Ovary (tissue), 9 donors: Measurements from ENCODE around the gene MED8. TPM values are rescaled to one million over a fixed set of nuclear protein-coding genes. Genes with fewer than 3 reads are reported as not detected.

Experiments used
- DNase-seq, 5 donors: peaks; one replicate each; pipeline ENCODE4 v3.0.0-alpha.2; 2019 to 2020
- H3K27ac ChIP-seq, 2 donors: fragments of 200-600 bp; one replicate each; pipeline versions ENCODE4 v1.5.1 to v1.8.0; 2019 to 2022
- H3K27me3 ChIP-seq: fragments of 200-600 bp; one replicate; pipeline ENCODE4 v1.8.0; 2022
- H3K36me3 ChIP-seq: fragments of 200-600 bp; sonication (generic); one replicate; pipeline ENCODE4 v1.5.1; 2019
- H3K4me1 ChIP-seq: one replicate; pipeline ENCODE4 v1.8.1; 2013; ENCODE audit warnings: mild to moderate bottlenecking, moderate library complexity; ENCODE audit not compliant: insufficient read depth
- H3K4me3 ChIP-seq: fragments of 200-600 bp; sonication (generic); one replicate; pipeline ENCODE4 v1.5.1; 2017
- H3K9me3 ChIP-seq, 2 donors: fragments of 200-600 bp in 1 of 2; sonication (generic) in 1 of 2; one replicate each; pipeline versions ENCODE4 v1.5.1 to v1.8.1; 2013 to 2019; ENCODE audit warnings: mild to moderate bottlenecking in 1 of 2, moderate library complexity in 1 of 2
- EP300 ChIP-seq: sonication (generic); formaldehyde crosslinking; IDR thresholded peaks from one replicate; pipeline ENCODE4 v1.6.1; 2017; ENCODE audit warnings: antibody characterized with exemption
- POLR2A ChIP-seq: fragments of 450-650 bp; IDR thresholded peaks from one replicate; pipeline ENCODE4 v1.6.1; 2017; ENCODE audit warnings: antibody characterized with exemption, mild to moderate bottlenecking, moderate library complexity
- WGBS, 3 donors: extraction: QIAGEN DNeasy Blood & Tissue Kit in 1 of 3; methylation state at CpG; one replicate each; pipeline versions ENCODE4 v1.1.5 to v1.1.7; 2013 to 2017; 5-methylcytosine and 5-hydroxymethylcytosine counted together
- intact Hi-C, 4 donors: fragments of 100-400 bp; cut with DNase I; formaldehyde crosslinking; loops; one replicate each; pipeline versions ENCODE4 v1.11.0 to v1.15.1; 2022 to 2023
- polyA plus RNA-seq, 2 donors: library from polyadenylated mRNA; stranded (reverse); fragments of 200-250 nt in 1 of 2; fragments of 350-450 nt in 1 of 2; fragmentation: Illumina TruSeq in 1 of 2; extraction: RNeasy Lipid Tissue Mini Kit (QIAGEN cat#74804) in 1 of 2; gene quantifications; one replicate each; pipeline ENCODE4 v1.2.3, GENCODE V29; 2013 to 2014
- total RNA-seq, 7 donors: library from RNA; depleted of rRNA in 2 of 7; stranded (reverse); fragments of >200 nt in 2 of 7; fragmentation: NEBNext Ultra II Directional in 3 of 7; extraction: Animal tissue kit (Norgen Biotek cat#: 25700) in 3 of 7; gene quantifications; one replicate each; pipeline versions ENCODE4 v1.1.0 to v1.2.4, GENCODE V29; 2016 to 2023
- TF ChIP-seq, protein P1 (sequence below), 3 donors: fragments of 450-650 bp in 2 of 3; fragments of 200-600 bp in 1 of 3; IDR thresholded peaks; one replicate each; pipeline versions ENCODE4 v1.5.1 to v1.8.0; 2016 to 2022; ENCODE audit warnings: antibody characterized with exemption in 3 of 3, mild to moderate bottlenecking in 1 of 3
- donor health status: DM: no; HTN: no; CAD: no; lungs with moderate emphysema.
- donor health status: DM: no; HTN: no; CAD: no.
- donor health status: Bipolar disorder and iron deficiency.
- donor health status: DM: yes; HTN: yes; CAD: no.
- donor health status: DM: no; HTN: no; CAD: no.
- donor health status: DM: yes; HTN: yes; CAD: no.

MED8 gene
- total and polyA plus RNA-seq, 9 donors: 13.7 to 40.0 (median 26.0) TPM

GRCh38 chr1:43437031-43437973 lies 47.7 kb upstream of the MED8 start:
- Histone ChIP-seq H3K27me3 (no peaks in the 10 kb centered on the region), H3K4me1 (peaks cover 13% of the 10 kb centered on the region), H3K36me3 (no peaks in the 10 kb centered on the region), H3K27ac (no peak overlapping the region), H3K4me3 (no peak overlapping the region), H3K9me3 (no peaks in the 10 kb centered on the region)
- intact Hi-C loops: no loop called here
- peak in 2 of 5 donors; percentile 11 to 17 for DNase-seq
- WGBS, 3 donors: 87 to 95% (median 91%) methylated on average over 20 of the region's 20 CpGs
- TF ChIP-seq POLR2A: no peak
- TF ChIP-seq, protein P1, sequence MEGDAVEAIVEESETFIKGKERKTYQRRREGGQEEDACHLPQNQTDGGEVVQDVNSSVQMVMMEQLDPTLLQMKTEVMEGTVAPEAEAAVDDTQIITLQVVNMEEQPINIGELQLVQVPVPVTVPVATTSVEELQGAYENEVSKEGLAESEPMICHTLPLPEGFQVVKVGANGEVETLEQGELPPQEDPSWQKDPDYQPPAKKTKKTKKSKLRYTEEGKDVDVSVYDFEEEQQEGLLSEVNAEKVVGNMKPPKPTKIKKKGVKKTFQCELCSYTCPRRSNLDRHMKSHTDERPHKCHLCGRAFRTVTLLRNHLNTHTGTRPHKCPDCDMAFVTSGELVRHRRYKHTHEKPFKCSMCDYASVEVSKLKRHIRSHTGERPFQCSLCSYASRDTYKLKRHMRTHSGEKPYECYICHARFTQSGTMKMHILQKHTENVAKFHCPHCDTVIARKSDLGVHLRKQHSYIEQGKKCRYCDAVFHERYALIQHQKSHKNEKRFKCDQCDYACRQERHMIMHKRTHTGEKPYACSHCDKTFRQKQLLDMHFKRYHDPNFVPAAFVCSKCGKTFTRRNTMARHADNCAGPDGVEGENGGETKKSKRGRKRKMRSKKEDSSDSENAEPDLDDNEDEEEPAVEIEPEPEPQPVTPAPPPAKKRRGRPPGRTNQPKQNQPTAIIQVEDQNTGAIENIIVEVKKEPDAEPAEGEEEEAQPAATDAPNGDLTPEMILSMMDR (IDR thresholded peaks at IDR 0.05): no peak
- TF ChIP-seq EP300: no peak

- Histone ChIP-seq H3K27me3 (no peaks in the 10 kb centered on the region), H3K4me1 (peaks cover 13% of the 10 kb centered on the region), H3K4me3 (no peak overlapping the region), H3K36me3 (no peaks in the 10 kb centered on the region), H3K27ac (peak overlapping the region in 1 of 2 donors; percentile 55), H3K9me3 (no peaks in the 10 kb centered on the region)
- intact Hi-C loops: no loop called here
- TF ChIP-seq POLR2A (no peak), EP300 (no peak)
- TF ChIP-seq, protein P1 (IDR thresholded peaks at IDR 0.05): no peak
- DNase-seq: no peak
- 56 to 75% (median 60%) methylated on average over 3 of the region's 3 CpGs for WGBS, 3 donors
Observed at GRCh38 chr1:43436371-43436770, 46.8 kb upstream of the MED8 start.

DNA sequence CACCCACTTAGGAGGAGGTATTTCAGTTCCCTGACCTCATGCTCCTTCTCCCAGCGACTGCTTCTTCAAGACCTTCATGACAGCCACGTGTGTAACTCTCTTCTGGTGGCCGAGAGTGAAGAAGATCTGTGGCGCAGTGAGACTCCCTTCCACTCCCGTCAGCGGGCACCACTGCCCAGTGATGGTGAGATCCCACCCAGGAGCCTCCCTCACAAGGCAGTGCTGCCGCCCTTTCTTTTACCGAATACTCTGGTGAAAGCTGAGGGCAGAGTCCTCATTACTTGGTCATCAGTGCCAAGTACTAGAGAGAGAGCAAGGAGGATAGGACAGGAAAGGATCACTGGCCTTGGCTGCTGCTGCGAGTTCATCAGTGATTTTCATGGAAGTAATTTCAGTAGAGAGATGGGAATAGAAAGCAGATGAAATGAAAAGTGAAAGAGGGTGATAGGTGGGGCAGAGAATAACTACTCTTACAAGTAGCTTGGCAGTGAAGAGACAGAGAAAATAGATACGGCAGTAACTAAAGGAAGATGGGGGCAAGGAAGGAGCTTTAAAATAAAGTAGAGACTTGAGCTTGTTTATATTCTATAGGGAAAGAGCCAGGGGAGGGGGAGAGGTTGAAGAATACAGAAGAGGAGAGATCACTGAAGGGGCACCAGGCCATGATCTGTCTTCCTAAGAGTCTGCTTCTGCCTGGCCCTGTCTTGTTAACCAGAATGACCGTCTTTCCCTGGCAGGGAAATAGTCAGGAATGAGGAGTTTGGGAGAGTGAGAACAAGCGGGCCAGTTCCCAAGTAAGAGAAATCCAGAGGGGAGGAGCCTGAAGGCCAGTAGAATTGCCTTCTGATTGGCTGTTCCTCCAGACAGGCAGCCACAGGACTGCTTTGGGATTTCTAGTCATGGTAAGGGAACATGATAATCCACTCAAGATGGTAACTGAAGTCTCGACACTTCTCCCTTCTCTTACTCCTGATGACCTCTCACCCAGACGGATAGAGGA lies 45.8 kb upstream of the MED8 start:
- TF ChIP-seq, protein P1 (IDR thresholded peaks at IDR 0.05): no peak
- TF ChIP-seq POLR2A: no peak
- TF ChIP-seq EP300: no peak
- intact Hi-C loops: no loop called here
- H3K36me3 ChIP-seq: no peaks in the 10 kb centered on the region
- H3K27me3 ChIP-seq: no peaks in the 10 kb centered on the region
- 38 to 45% (median 38%) methylated on average over 14 of the region's 14 CpGs for WGBS, 3 donors
- peak in 3 of 5 donors; percentile 55 to 75 (median 60) for DNase-seq
- H3K9me3 ChIP-seq: no peaks in the 10 kb centered on the region
- no peak overlapping the region for H3K4me3 ChIP-seq
- peaks cover 9% of the 10 kb centered on the region for H3K4me1 ChIP-seq
- peak overlapping the region; percentile 16 to 55 for H3K27ac ChIP-seq

DNA sequence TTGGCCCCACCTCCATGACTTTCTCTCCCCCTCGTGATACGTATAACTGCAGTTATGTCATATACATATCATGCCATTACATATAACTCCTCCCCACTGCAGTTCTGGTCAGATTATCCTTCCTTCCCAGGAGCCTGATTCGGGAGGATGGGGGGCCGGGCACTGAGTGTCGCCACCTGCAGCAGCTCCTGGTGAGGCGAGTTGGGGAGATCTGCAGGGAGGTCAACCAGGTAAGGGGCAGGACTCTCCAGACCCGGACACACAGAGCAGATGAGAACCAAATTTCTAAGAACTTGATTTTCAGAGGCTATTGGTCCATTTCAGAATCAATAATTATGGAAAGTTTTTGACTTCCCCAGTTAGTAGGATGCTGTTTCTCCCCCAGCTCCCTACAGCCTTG lies 44.7 kb upstream of the MED8 start:
- Histone ChIP-seq H3K27ac (no peak overlapping the region), H3K4me1 (peaks cover 5% of the 10 kb centered on the region), H3K4me3 (no peak overlapping the region), H3K9me3 (no peaks in the 10 kb centered on the region), H3K36me3 (no peaks in the 10 kb centered on the region), H3K27me3 (no peaks in the 10 kb centered on the region)
- WGBS, 3 donors: 89 to 91% (median 91%) methylated on average over 7 of the region's 7 CpGs
- TF ChIP-seq EP300: no peak
- TF ChIP-seq, protein P1 (IDR thresholded peaks at IDR 0.05): no peak
- TF ChIP-seq POLR2A: no peak
- intact Hi-C loops: no loop called here
- peak in 2 of 5 donors; percentile 12 to 13 for DNase-seq
